Measurements from ENCODE around the gene MREG.

Gene MREG

DNA sequence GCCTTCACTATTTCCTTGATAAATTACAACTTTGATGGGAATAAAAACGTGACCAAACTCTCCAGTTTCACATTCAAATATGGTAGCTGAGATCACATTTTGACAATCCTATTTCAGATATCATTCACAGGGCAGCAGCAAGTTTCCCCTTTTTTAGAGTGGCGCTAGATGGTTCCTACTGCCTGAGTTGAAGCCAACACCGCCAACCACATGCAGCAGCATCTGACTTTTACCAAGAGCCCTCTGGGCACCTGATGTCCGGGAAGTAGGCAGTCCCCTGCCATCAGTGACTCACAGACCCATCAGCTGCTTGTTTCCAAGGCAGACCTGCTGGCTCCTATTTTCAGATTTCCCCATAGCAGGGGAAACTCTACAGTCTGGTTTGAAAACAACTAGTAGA, 4.0 kb upstream of the MREG start:
- TF ChIP-seq, protein P1, sequence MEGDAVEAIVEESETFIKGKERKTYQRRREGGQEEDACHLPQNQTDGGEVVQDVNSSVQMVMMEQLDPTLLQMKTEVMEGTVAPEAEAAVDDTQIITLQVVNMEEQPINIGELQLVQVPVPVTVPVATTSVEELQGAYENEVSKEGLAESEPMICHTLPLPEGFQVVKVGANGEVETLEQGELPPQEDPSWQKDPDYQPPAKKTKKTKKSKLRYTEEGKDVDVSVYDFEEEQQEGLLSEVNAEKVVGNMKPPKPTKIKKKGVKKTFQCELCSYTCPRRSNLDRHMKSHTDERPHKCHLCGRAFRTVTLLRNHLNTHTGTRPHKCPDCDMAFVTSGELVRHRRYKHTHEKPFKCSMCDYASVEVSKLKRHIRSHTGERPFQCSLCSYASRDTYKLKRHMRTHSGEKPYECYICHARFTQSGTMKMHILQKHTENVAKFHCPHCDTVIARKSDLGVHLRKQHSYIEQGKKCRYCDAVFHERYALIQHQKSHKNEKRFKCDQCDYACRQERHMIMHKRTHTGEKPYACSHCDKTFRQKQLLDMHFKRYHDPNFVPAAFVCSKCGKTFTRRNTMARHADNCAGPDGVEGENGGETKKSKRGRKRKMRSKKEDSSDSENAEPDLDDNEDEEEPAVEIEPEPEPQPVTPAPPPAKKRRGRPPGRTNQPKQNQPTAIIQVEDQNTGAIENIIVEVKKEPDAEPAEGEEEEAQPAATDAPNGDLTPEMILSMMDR (IDR thresholded peaks at IDR 0.05) = no peak

DNA sequence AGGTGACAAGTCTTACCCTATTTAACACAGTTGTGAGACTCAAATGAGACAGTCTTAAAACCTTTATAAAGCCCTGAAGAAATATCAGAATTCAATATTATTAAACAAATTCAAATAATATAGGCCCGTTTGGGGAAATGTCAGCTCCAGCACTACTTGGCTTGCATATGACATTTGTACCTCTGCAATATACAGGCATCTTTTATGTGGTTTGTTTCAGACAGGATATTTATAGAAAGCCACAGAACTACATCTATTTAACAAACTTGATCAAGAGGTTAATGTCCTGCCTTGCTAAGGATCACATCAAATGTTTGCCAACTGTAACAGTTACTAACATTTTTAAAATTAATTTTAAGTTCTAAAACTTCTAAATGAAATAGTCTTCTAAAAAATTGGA, 3.2 kb upstream of the MREG start:
- TF ChIP-seq, protein P1 (IDR thresholded peaks at IDR 0.05) = no peak

DNA sequence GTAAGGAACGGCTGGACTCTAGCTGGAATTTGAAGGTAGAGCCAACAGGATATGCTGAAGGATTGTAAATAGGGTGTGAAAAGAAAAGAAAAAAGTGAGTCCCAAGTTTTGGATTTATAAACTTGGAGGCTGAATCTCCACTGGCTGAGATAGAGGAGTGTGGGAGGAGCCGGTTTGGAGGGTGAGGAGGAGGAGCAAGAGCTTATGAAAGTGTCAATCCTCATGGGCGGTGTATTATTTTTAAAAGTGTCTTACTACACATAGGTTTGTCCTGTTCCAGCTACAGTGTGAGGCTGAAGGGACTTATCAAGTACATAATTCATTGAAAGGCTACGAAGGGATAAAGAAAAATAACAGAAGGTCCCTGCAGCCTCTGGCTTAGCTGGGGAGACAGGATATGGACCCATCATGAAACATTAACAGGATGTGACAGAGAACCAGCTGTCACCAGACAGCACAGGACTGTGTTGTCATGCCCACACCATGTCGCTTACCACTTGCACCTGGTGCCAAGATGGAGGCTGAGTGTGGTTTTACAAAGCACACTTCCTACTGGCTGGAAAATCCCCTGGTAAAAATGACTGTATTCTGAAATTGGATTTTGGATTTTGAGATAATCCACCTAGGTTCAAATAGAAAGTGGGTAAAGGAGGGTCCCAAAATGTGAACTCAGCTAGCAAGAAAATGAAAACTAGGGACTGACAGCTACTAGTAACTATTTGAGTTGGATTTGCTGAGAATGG, 2.5 kb upstream of the MREG start:
- TF ChIP-seq, protein P1 (IDR thresholded peaks at IDR 0.05) = no peak

DNA sequence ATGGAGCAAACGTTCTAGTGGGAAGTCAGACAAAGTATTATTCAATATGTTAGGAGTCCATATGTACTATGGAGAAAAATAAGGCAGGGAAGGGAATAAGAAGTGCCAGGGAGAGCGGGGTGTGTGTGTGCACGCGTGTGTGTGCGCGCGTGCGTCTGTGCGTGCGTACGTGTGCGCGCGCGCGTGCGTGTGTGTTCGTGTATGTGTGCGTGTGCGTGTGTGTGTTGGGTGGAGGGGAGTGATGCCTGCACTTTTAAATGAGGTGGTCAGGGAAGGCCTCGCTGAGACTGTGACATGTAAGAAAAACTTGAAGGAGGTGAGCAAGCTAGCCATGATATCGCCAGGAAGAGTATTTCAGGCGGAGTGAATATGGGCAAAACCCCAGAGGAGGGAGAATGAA, 1.6 kb upstream of the MREG start:
- TF ChIP-seq, protein P1 (IDR thresholded peaks at IDR 0.05) = no peak

DNA sequence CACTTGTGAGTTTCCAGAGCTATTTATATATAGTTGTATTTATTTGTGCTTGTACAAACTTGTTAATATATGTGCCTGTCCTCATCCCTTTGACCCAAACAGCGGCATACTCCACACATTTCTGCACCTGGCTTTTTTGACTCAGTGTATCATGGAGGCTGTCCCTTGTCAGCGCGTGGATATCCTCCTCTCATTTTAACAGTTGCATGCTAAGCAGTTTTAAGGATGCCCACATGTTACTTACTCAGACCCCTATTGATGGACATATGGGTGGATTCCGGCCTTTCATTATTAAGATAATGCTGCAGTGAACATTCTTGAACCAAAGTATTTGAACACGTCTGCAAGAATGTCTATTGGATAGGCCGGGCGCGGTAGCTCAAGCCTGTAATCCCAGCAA, 655 bp upstream of the MREG start:
- TF ChIP-seq, protein P1 (IDR thresholded peaks at IDR 0.05) = no peak

DNA sequence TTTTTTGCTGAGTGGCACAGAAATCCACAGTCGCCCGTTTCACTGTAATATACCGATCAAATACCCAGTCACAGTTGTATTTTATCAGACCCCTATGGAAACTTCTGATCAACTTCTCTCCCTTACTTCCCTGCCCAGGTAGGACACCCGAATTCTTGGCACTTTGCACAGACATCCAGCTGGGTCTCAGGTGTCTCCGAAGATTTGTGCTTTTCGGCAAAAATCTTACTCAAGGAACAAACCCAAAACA, 596 bp downstream of the MREG start:
- TF ChIP-seq, protein P1 (IDR thresholded peaks at IDR 0.05) = no peak

DNA sequence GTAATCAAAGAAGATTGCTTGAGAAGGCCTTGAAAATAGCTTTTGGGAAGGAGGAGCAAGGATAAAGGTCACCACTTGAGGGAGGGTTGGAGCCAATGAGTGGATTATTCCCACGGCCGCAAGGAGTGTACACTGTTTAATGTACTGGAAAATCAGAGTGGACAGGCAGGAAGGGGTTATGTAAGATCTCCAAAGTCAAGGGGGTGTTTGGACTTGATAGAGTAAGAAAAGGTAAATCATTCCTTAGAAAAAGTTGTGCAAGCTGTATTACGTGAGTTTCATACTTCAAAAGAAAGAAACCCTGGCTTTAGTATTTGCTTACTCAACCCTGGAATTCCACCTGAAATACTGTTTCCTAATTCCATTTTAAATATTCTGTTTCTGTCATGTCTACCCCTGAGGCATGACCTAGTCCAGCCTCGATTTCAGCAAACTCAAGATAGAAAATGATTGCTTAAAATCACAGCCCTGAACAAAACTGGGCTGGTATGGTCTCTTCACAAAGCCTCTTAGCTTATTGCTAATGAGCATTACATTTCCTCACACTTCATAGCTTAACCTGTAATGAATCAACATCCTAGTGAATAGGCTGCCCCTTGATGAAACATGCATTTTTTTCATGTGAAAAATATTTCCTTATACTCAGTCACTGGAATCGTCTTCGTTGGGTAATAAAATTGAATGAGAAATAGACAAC, 1.1 kb downstream of the MREG start:
- TF ChIP-seq, protein P1 (IDR thresholded peaks at IDR 0.05) = no peak

Measured in LNCAP (cell line).